Mesenchymal stem cell (in vitro differentiated cells and primary cell): ENCODE data around the gene PCIF1.
"Not testable (repeated sequence)": the region's sequence is repeated elsewhere in the genome, so short reads cannot be mapped to it uniquely, and the experiment has no call there.

Experiments
- DNase-seq: peaks from one replicate; pipeline ENCODE4 v3.0.0-alpha.2; 2013
- H2AFZ ChIP-seq: one replicate; pipeline ENCODE4 v1.6.1; 2013; ENCODE audit warnings: low read depth, mild to moderate bottlenecking, control low read depth, inconsistent platforms, low read length, moderate library complexity
- H2AK5ac ChIP-seq: 2 replicates; pipeline ENCODE4 v1.6.1; 2013; ENCODE audit warnings: low read length, moderate library complexity, mild to moderate bottlenecking, inconsistent platforms; ENCODE audit not compliant: severe bottlenecking
- H2BK120ac ChIP-seq: one replicate; pipeline ENCODE4 v1.6.1; 2013; ENCODE audit warnings: low read depth, mild to moderate bottlenecking, inconsistent platforms, low read length, moderate library complexity
- H2BK12ac ChIP-seq, 2 experiments: one replicate each; pipeline ENCODE4 v1.6.1; 2013; ENCODE audit warnings: inconsistent platforms in 2 of 2, low read length in 2 of 2, mild to moderate bottlenecking in 2 of 2, moderate library complexity in 2 of 2, control low read depth in 1 of 2
- H2BK15ac ChIP-seq: one replicate; pipeline ENCODE4 v1.6.1; 2013; ENCODE audit warnings: mild to moderate bottlenecking, low read depth, inconsistent platforms; ENCODE audit not compliant: poor library complexity, severe bottlenecking
- H2BK5ac ChIP-seq: 2 replicates; pipeline ENCODE4 v1.6.1; 2013; ENCODE audit warnings: low read depth, mild to moderate bottlenecking, low read length, control low read depth, inconsistent platforms; ENCODE audit not compliant: poor library complexity, severe bottlenecking
- H3K14ac ChIP-seq, 2 experiments: one replicate each; pipeline ENCODE4 v1.6.1; 2013; ENCODE audit warnings: inconsistent platforms in 2 of 2, low read length in 2 of 2, control low read depth in 1 of 2, mild to moderate bottlenecking in 1 of 2, moderate library complexity in 1 of 2
- H3K18ac ChIP-seq, 2 experiments: one replicate each; pipeline ENCODE4 v1.6.1; 2013; ENCODE audit warnings: inconsistent platforms in 2 of 2, low read length in 2 of 2, control low read depth in 1 of 2, low read depth in 1 of 2, mild to moderate bottlenecking in 1 of 2
- H3K23ac ChIP-seq, 2 experiments: one replicate each; pipeline ENCODE4 v1.6.1; 2013; ENCODE audit warnings: inconsistent platforms in 2 of 2, low read length in 2 of 2, mild to moderate bottlenecking in 2 of 2, moderate library complexity in 2 of 2, control low read depth in 1 of 2
- H3K27ac ChIP-seq: 2 replicates; pipeline ENCODE4 v1.5.1; 2013; ENCODE audit warnings: mild to moderate bottlenecking, moderate library complexity, low read length, control low read depth, inconsistent platforms; ENCODE audit not compliant: poor library complexity, severe bottlenecking
- H3K27me3 ChIP-seq, 2 experiments: 2 replicates each; pipeline versions ENCODE4 v1.6.1 to v1.7.0; 2013; ENCODE audit warnings: low read length in 2 of 2, mild to moderate bottlenecking in 2 of 2, moderate library complexity in 2 of 2, control low read depth in 1 of 2, inconsistent platforms in 1 of 2; ENCODE audit not compliant: control insufficient read depth in 1 of 2, insufficient read depth in 1 of 2
- H3K36me3 ChIP-seq, 2 experiments: 2 replicates each; pipeline versions ENCODE4 v1.6.1 to v1.7.0; 2013; ENCODE audit warnings: low read length in 2 of 2, control low read depth in 1 of 2, inconsistent platforms in 1 of 2, low read depth in 1 of 2, mild to moderate bottlenecking in 1 of 2; ENCODE audit not compliant: insufficient read depth in 2 of 2, control insufficient read depth in 1 of 2
- H3K4ac ChIP-seq, 2 experiments: one replicate each; pipeline ENCODE4 v1.6.1; 2013; ENCODE audit warnings: inconsistent platforms in 2 of 2, low read length in 2 of 2, mild to moderate bottlenecking in 2 of 2, moderate library complexity in 2 of 2, control low read depth in 1 of 2, low read depth in 1 of 2
- H3K4me1 ChIP-seq: 2 replicates; pipeline ENCODE4 v1.6.1; 2013; ENCODE audit warnings: low read depth, low read length, control low read depth; ENCODE audit not compliant: control insufficient read depth, insufficient read depth
- H3K4me2 ChIP-seq: 2 replicates; pipeline ENCODE4 v1.6.1; 2013; ENCODE audit warnings: low read length, mild to moderate bottlenecking, inconsistent platforms; ENCODE audit not compliant: poor library complexity, severe bottlenecking
- H3K4me3 ChIP-seq, 2 experiments: 2 replicates each; pipeline versions ENCODE4 v1.5.1 to v1.7.0; 2013; ENCODE audit warnings: low read length in 2 of 2, mild to moderate bottlenecking in 2 of 2, control low read depth in 1 of 2, low read depth in 1 of 2; ENCODE audit not compliant: insufficient read depth in 1 of 2
- H3K79me1 ChIP-seq: replicated peaks from 2 replicates; pipeline ENCODE4 v1.6.1; 2013; ENCODE audit warnings: mild to moderate bottlenecking, control low read depth, low read length, inconsistent platforms; ENCODE audit not compliant: poor library complexity, severe bottlenecking
- H3K9ac ChIP-seq: 2 replicates; pipeline ENCODE4 v1.7.0; 2013; ENCODE audit warnings: mild to moderate bottlenecking, low read length, moderate library complexity
- H3K9me3 ChIP-seq: 2 replicates; pipeline ENCODE4 v1.7.0; 2013; ENCODE audit warnings: mild to moderate bottlenecking, low read length; ENCODE audit not compliant: control insufficient read depth
- H4K8ac ChIP-seq: one replicate; pipeline ENCODE4 v1.6.1; 2013; ENCODE audit warnings: inconsistent platforms, mild to moderate bottlenecking, low read length, moderate library complexity
- H4K91ac ChIP-seq: one replicate; pipeline ENCODE4 v1.6.1; 2013; ENCODE audit warnings: mild to moderate bottlenecking, low read length, inconsistent platforms
- WGBS: methylation state at CpG from one replicate; pipeline ENCODE4 v1.1.7; 2013; ENCODE audit warnings: mixed read lengths; 5-methylcytosine and 5-hydroxymethylcytosine counted together

Gene PCIF1

GRCh38 chr20:45927071-45927878, 7.2 kb upstream of the PCIF1 start:
- H3K18ac ChIP-seq, result no peak overlapping the region
- no peak overlapping the region for H3K27ac ChIP-seq
- H2AK5ac ChIP-seq, result peak overlapping the region; percentile 70
- H3K79me1 ChIP-seq, result peaks cover 7% of the 10 kb centered on the region
- no peak overlapping the region for H2BK15ac ChIP-seq
- no peak overlapping the region for H3K14ac ChIP-seq
- H3K4me1 ChIP-seq, result peaks cover 11% of the 10 kb centered on the region
- H2AFZ ChIP-seq, result no peak overlapping the region
- no peak overlapping the region for H2BK120ac ChIP-seq
- H3K9me3 ChIP-seq, result no peaks in the 10 kb centered on the region
- H3K27me3 ChIP-seq, result no peaks in the 10 kb centered on the region
- H3K36me3 ChIP-seq, result peaks cover 4 to 5% of the 10 kb centered on the region in 2 experiments
- H4K91ac ChIP-seq, result no peak overlapping the region
- no peak for DNase-seq
- H3K9ac ChIP-seq, result no peak overlapping the region
- H3K23ac ChIP-seq, result no peak overlapping the region
- H3K4me2 ChIP-seq, result no peak overlapping the region
- H4K8ac ChIP-seq, result no peak overlapping the region
- H3K4ac ChIP-seq, result no peak overlapping the region
- WGBS, result 89% methylated on average over 14 of the region's 14 CpGs
- no peak overlapping the region for H2BK5ac ChIP-seq
- no peak overlapping the region for H2BK12ac ChIP-seq
- no peak overlapping the region for H3K4me3 ChIP-seq

- H4K8ac ChIP-seq, H3K18ac ChIP-seq, H2BK120ac ChIP-seq, H3K4me1 ChIP-seq, H2AFZ ChIP-seq, H3K79me1 ChIP-seq, H3K9me3 ChIP-seq, H3K4me3 ChIP-seq, H3K4me2 ChIP-seq, H3K9ac ChIP-seq, H3K4ac ChIP-seq, H4K91ac ChIP-seq, H3K23ac ChIP-seq, H3K14ac ChIP-seq, H2BK15ac ChIP-seq, H3K27me3 ChIP-seq, DNase-seq, H2BK12ac ChIP-seq, H2AK5ac ChIP-seq, H3K36me3 ChIP-seq, H2BK5ac ChIP-seq, H3K27ac ChIP-seq: not testable (repeated sequence)
- 98% methylated on average over 17 of the region's 17 CpGs for WGBS
Measured at GRCh38 chr20:45931680-45932079, 2.8 kb upstream of the PCIF1 start.

GRCh38 chr20:45933266-45934045, 1.0 kb upstream of the PCIF1 start:
- Histone ChIP-seq H3K23ac (no peak overlapping the region), H3K27ac (peak overlapping the region; percentile 95), H2AFZ (no peak overlapping the region), H2BK120ac (no peak overlapping the region), H3K9me3 (no peaks in the 10 kb centered on the region), H2AK5ac (peak overlapping the region; percentile 26), H2BK15ac (no peak overlapping the region), H3K4me3 (peak overlapping the region; percentile 91 to 98), H3K36me3 (peaks cover 14 to 17% of the 10 kb centered on the region in 2 experiments), H2BK5ac (no peak overlapping the region), H3K27me3 (no peaks in the 10 kb centered on the region), H3K18ac (peak overlapping the region; percentile 75 to 87), H3K4ac (peak overlapping the region; percentile 21 to 100), H2BK12ac (no peak overlapping the region), H3K9ac (peak overlapping the region; percentile 99), H4K8ac (peak overlapping the region; percentile 97), H4K91ac (peak overlapping the region; percentile 99), H3K79me1 (peaks cover 22% of the 10 kb centered on the region), H3K4me2 (peak overlapping the region; percentile 81), H3K4me1 (peaks cover 11% of the 10 kb centered on the region), H3K14ac (no peak overlapping the region)
- DNase-seq, result peak; percentile 76
- 22% methylated on average over 20 of the region's 22 CpGs for WGBS

GRCh38 chr20:45934046-45934585, 367 bp upstream of the PCIF1 start:
- Histone ChIP-seq H3K27me3 (no peaks in the 10 kb centered on the region), H3K23ac (peak overlapping the region in 1 of 2 experiments; percentile 51), H4K91ac (peak overlapping the region; percentile 99), H3K14ac (peak overlapping the region in 1 of 2 experiments; percentile 22), H2BK5ac (no peak overlapping the region), H3K4me3 (peak overlapping the region; percentile 91 to 98), H2BK12ac (no peak overlapping the region), H3K4ac (peak overlapping the region; percentile 21 to 100), H2AFZ (no peak overlapping the region), H3K9me3 (no peaks in the 10 kb centered on the region), H2AK5ac (peak overlapping the region; percentile 26), H4K8ac (peak overlapping the region; percentile 97), H2BK15ac (peak overlapping the region; percentile 73), H3K4me2 (peak overlapping the region; percentile 81), H3K9ac (peak overlapping the region; percentile 99), H3K27ac (peak overlapping the region; percentile 95), H3K79me1 (peaks cover 28% of the 10 kb centered on the region), H3K4me1 (peaks cover 11% of the 10 kb centered on the region), H3K18ac (peak overlapping the region; percentile 75 to 87), H3K36me3 (peaks cover 21 to 24% of the 10 kb centered on the region in 2 experiments), H2BK120ac (peak overlapping the region; percentile 99)
- 2% methylated on average over 23 of the region's 34 CpGs for WGBS
- DNase-seq, result peak; percentile 64
